ENCODE data around the gene POU2F3.

POU2F3 gene

DNA sequence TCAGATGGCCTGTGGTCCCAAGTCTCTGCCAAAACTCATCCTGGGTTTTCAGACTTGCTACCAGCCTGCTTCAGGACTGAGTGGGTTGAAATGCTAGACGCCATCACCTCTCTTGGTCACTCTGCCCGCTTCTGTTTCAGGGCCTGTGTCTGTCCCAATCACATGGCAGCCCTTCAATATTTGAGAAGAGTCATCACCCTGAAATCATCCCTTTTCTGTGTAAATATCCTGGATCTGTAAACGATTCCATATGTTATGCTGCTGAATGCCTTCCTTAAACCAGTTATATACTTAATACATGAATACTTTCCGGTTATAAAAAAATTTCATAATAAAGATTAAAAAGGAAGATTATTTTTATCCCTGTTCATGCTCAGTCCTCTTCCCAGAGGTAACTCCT is 45.3 kb downstream of the POU2F3 start:
- no peak for DNase-seq (ENCODE audit: low spot score)

GRCh38 chr11:120288021-120288420 is 48.1 kb downstream of the POU2F3 start:
- no peak for DNase-seq (ENCODE audit: low spot score)

GRCh38 chr11:120289426-120289825 is 49.5 kb downstream of the POU2F3 start:
- no peak for DNase-seq (ENCODE audit: low spot score)

GRCh38 chr11:120290956-120291355 is 51.0 kb downstream of the POU2F3 start:
- DNase-seq (ENCODE audit: low spot score): no peak

GRCh38 chr11:120293038-120293800 is 53.3 kb downstream of the POU2F3 start:
- no peak for DNase-seq (ENCODE audit: low spot score)

GRCh38 chr11:120294096-120294495 is 54.2 kb downstream of the POU2F3 start:
- DNase-seq (ENCODE audit: low spot score): no peak

- DNase-seq (ENCODE audit: low spot score): no peak
Measured at GRCh38 chr11:120295099-120295498, 55.2 kb downstream of the POU2F3 start.

DNA sequence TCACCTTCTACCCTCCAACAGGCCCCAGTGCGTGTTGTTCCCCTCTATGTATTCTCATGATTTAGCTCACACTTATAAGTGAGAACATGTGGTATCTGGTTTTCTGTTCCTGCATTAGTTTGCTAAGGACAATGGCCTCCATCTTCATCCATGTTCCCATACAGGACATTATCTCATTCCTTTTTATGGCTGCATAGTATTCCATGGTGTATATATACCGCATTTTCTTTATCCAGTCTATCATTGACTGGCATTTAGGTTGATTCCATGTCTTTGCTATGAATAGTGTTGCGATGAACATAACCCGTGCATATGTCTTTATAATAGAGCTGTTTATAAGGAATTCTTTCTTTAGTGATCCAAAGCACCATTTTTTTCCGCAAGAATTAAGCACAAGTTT is 56.6 kb downstream of the POU2F3 start:
- DNase-seq (ENCODE audit: low spot score): no peak

DNA sequence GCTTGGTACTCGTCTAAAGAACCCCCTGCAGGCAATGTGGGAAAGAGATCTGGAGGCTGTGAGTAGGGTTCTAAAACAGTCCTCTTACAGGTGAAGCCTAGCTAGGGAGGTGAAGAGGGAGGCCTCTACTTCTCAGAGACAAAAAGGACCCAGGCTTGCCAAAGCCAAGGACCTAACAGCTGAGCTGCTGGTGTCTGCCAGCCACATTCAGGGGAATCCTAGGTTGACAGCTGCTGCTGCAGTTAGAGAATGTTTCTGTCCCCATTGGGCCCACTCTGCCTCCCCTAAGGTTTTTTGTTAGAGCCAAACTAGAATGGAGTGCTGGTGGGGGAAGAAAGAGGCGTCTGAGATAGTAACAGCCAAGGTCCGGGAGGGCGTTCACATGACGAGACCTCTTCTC is 58.5 kb downstream of the POU2F3 start:
- DNase-seq (ENCODE audit: low spot score): no peak

DNA sequence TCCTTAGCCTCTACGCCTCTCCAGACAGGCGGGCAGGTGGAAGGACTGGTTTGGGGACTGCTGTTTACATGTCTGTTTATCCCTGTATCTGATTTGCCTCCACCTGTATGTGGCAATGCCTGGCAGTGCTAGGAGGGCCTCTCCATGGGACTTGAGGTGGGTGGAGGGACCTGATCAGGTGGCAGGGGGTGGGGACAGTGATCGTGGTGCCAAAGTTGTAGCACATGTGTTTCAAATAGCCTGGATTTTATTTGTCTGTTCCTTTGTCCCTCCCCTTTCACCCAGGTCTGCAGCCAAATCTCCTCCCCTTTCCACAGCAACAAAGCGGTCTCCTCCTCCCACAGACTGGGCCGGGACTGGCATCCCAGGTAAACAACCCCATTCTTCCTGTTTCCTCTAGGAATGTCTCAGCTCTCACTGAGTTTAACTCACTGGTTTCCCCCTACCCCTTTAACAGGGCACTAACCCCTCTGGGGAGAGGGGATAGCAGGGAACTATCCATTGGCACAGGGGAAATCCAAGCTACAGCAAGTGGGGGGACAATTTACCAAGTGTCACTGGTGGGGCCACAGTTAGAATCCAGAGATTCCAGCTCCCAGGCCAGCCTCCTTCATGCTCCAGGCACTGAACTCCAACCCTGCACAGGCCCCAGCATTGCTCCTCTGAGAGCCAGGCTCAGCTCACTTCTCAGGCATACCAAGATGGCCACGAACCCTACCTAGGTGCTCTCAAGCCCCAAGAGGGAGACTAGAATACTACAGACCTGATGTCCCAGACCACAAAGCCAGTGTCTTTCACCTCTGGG is 62.3 kb downstream of the POU2F3 start:
- no peak for DNase-seq (ENCODE audit: low spot score)

DNA sequence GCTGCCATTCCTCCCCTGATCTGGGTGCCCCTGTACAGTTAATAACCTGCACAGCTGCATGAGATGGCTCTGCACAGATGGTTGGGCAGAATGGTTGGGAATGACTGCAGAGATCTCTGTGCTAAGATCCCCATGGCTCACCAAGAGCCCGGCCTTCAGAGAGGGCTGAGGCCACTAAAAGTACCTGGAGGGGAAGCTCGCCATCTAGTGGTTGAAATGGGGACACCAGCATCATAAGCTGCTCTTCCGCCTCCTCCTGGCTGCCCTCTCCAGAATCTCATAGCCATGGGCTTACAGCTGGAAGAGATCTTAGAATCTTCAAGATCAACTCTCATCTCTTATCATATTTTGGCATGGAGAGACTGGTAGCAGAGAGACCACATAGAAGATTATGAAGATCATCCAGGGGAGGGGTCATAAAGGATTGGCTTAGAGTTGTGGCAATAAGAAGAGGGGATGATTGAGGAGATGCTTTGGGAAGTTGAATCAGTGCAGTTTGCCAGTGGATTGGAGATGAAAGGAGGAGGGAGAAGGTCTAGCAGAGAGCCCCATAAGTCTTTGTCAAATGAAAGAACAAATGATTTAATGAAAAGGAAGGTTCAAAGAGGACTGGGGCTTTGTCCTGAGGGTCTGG is 63.2 kb downstream of the POU2F3 start:
- no peak for DNase-seq (ENCODE audit: low spot score)

DNA sequence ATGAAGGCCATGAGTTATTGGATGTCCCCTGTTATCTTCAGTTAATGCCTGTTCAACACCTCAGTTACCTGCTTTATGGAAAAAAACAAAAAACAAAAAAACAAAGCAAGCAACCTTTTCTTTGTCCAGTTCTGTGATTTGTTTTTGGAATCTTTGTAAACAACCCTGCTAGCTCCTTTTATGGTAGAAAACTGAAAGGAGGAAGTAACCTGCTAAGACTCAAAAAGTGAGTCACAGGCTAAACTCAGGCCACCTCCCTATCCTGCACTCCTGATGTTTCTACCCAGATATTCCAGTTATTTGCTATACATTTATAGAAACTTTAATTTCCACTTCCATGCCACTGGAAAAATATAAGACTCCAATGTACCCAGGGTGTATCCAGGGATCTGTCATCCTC is 64.6 kb downstream of the POU2F3 start:
- no peak for DNase-seq (ENCODE audit: low spot score)

DNA sequence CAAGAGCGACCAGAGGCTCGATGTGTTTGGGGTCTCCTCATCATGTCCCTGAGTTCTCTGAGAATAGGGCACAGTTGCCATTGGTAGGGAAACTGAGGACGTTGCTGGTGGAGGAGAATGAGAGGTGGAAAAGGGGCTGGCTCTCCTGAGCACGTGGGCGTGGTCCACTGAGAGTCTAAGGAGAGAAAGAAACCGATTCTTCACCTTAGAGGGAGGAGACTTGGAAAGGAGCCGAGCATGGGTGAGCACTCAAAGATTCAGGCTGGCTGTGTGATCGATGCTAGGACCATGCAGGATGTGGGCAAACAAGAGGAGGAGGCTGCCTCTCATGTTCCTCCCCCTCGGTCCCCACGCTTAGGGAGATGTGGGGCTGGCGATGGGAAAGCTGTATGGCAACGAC is 65.3 kb downstream of the POU2F3 start:
- no peak for DNase-seq (ENCODE audit: low spot score)

GRCh38 chr11:120306519-120307242 is 66.7 kb downstream of the POU2F3 start:
- no peak for DNase-seq (ENCODE audit: low spot score)

DNA sequence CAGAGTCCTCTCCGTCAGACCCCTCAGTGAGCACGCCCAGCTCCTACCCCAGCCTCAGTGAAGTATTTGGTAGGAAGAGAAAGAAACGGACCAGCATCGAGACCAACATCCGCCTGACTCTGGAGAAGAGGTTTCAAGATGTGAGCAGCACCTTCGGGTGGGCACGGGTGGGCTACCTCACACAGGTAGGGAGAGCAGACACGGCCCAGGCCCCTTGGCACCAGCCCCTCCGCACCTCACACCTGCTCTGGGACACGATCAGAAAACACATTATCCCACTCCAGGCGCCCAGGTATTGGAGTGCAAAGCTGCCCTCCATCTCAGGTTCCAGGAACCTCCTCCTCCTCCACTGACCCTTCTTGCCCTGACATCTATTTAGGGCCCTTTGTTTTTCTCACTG is 67.5 kb downstream of the POU2F3 start:
- DNase-seq (ENCODE audit: low spot score): no peak

DNA sequence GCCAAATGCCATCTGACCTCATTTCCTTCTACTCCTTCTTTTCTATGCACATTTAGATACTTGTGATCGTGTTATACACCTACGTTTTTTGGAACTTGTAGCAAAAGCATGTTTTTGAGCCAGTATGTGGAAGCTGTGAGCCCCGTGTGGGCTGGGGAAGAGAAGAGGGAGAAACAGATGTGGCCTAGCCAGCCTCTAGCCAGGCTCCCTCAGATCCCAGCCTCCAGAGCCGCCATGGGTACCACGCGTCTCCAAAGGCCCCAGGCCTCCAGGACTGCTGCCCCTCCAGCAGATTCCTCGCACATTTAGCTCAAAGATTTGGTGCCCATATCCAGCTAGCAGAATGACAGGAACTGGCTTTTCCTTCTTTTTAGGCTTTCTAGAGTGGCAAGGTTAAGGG is 68.1 kb downstream of the POU2F3 start:
- no peak for DNase-seq (ENCODE audit: low spot score)

DNA sequence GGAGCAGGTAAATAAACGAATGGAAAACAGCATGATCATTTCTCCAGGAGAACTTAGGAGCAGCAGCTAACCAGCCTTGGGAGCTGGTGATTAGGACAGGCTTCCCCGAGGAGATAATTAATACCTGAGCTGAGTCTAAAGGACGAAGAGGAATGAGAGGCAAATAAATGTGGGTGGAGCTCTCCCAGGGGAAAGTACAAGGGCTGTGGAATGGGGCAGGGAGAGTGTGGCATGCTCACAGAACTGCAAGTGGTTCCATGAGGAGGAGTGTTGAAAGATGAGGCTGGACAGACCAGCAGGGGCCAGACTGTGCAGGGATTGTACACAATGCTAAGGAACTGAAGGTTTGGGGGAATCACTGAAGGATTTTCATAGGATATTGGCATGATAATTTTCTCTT is 70.9 kb downstream of the POU2F3 start:
- DNase-seq (ENCODE audit: low spot score): no peak

DNA sequence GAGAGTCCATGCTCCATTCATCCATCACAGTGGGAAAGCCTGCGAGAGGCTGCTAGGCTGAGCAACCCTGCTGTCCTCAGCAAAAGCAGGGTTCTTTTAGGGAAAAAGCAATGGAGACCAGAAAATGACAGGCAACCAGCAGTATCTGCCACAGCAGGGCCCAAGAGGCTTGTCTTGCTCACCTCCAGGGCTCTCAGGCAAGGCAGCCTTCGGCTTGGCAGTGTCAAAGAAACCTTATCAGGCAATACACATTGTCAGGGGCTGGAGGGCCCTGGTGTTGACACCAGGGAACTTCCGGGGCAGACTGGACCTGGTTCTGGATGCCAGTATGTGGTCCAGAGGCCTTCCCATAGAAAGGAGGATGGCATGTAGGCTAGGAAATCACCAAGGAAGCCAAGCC is 74.9 kb downstream of the POU2F3 start:
- DNase-seq (ENCODE audit: low spot score): no peak

DNA sequence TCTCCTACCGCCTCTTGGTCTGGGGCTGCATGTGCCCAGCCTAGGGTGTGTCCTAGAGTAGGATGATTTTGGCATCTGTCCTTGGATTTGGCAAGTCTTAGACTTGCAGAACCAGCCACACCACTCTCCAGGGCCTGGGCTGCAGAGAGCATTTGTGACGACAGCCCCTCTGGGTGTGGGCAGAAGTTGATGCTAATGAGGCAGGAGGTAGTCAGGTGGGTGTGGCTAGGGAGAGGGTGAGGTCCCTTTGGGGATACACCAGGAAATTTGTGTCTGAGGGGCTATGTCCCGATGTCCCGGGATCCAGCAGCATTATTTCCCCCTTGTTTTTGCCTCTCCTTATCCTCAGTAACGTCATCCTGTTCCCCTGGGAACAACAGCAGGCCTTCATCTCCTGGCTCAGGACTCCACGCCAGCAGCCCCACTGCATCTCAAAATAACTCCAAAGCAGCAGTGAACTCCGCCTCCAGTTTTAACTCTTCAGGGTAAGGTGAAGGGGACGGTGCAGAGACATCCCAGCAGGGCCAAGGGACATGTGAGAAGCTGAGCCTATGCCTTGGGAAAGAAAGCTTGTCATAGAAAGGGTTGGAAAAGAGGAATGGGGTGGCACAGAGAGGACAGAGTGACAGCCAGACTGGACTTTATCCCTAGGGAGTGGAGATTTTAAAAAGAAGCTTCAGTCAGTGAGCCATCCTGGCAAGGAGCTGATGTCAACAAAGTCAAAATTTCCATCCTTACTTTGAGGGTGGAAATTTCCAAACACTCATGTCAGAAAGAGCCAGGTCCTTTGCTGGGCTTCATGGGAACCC is 77.1 kb downstream of the POU2F3 start:
- no peak for DNase-seq (ENCODE audit: low spot score)

DNA sequence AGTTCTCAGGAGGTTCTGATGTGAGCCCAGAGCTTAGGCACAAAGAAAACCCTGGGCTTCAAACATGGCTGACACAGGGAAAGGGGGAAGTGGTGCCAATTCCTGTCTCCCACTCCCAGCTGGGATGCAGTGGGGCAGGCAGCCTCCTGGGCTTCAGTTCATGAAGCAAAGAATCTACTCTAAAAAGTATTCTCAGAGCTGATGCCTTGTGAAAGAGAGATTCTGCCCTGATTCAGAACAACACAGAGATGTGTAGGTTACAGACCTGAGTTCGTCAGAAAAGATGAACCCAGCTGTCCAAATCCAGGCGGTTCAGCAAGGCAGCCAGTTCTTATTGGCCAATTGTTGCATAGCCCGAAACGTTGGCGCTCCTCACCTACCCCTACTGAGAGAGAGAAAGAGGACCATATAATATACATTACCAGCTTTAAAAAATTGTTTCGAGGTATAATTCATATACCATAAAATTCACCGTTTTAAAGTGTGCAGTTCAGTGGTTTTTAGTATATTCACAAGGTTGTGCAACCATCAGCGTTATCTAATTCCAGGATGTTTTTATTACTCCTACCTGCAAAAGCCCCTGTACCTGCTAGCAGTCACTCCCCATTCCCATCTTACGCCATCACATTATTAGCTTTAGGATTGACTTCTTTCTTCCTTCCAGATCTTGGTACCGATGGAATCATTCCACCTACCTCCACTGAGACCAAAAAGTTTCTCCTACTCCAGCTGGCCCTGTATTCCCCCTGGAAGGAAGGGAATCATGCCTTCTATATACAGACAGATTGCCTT is 77.9 kb downstream of the POU2F3 start:
- no peak for DNase-seq (ENCODE audit: low spot score)

DNA sequence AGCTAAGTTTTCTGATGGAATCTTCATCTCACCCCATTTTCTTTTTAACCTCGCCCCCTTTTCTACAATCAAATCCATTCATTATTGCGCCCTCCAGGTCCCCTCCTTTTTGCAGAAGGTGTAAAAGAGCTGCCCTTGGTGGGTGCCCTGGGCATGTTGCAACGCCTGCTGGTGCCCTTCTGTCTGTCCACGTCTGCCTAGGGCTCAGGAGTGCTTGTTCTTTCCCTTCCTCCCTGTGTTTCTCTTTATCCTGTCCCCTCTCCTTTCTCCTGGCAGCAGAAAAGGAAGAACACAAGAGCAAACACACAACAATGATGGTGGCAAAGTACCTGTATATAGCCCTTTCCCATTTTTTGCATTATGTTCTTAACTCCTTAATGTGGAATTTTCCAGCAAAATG is 79.0 kb downstream of the POU2F3 start:
- no peak for DNase-seq (ENCODE audit: low spot score)
